DND-41 (cell line): ENCODE measurements around the gene DZIP3.

Experiments used
- ATAC-seq: fragments of 200-7000 bp; cut with Tn5 transposase; 3 replicates; pipeline ENCODE4 v1.9.1; 2021; ENCODE audit warnings: low read depth; ENCODE audit not compliant: insufficient read depth
- DNase-seq: peaks from one replicate; pipeline ENCODE4 v3.0.0-alpha.2; 2020
- H2AFZ ChIP-seq: 2 replicates; pipeline ENCODE4 v1.6.0; 2012; ENCODE audit warnings: low read depth, low read length
- H3K27ac ChIP-seq: 2 replicates; pipeline ENCODE4 v1.5.1; 2012; ENCODE audit warnings: low read length, inconsistent platforms
- H3K27me3 ChIP-seq: fragments of 200-600 bp; sonication (generic); 2 replicates; pipeline ENCODE4 v1.6.0; 2012; ENCODE audit warnings: low read length, mild to moderate bottlenecking, inconsistent platforms; ENCODE audit not compliant: insufficient read depth, poor library complexity
- H3K36me3 ChIP-seq: 2 replicates; pipeline ENCODE4 v1.5.1; 2012; ENCODE audit warnings: low read length, inconsistent platforms; ENCODE audit not compliant: insufficient read depth
- H3K4me1 ChIP-seq: 2 replicates; pipeline ENCODE4 v1.5.1; 2012; ENCODE audit warnings: mild to moderate bottlenecking, low read length; ENCODE audit not compliant: insufficient read depth
- H3K4me2 ChIP-seq: 2 replicates; pipeline ENCODE4 v1.6.0; 2012; ENCODE audit warnings: mild to moderate bottlenecking, moderate library complexity, low read length, inconsistent platforms; ENCODE audit not compliant: insufficient read depth
- H3K4me3 ChIP-seq, 2 experiments: fragments of 200-600 bp in 1 of 2; shearing (Covaris generic) in 1 of 2; 2 replicates each; pipeline ENCODE4 v1.5.1; 2012 to 2016; ENCODE audit warnings: inconsistent platforms in 2 of 2, low read length in 2 of 2, mild to moderate bottlenecking in 2 of 2, low read depth in 1 of 2, moderate library complexity in 1 of 2
- H3K79me2 ChIP-seq: 2 replicates; pipeline ENCODE4 v1.6.0; 2012; ENCODE audit warnings: low read length, inconsistent platforms; ENCODE audit not compliant: insufficient read depth
- H3K9ac ChIP-seq: 2 replicates; pipeline ENCODE4 v1.6.0; 2012; ENCODE audit warnings: low read depth, mild to moderate bottlenecking, inconsistent platforms, low read length, moderate library complexity
- H3K9me3 ChIP-seq: 2 replicates; pipeline ENCODE4 v1.5.1; 2012; ENCODE audit warnings: low read length, moderate library complexity, mild to moderate bottlenecking, inconsistent platforms; ENCODE audit not compliant: insufficient read depth, severe bottlenecking
- H4K20me1 ChIP-seq: 2 replicates; pipeline ENCODE4 v1.6.0; 2012; ENCODE audit warnings: low read length; ENCODE audit not compliant: insufficient read depth
- CTCF ChIP-seq: IDR thresholded peaks from 2 replicates; pipeline ENCODE4 v1.5.1; 2012; ENCODE audit warnings: borderline replicate concordance, low read length, moderate library complexity, mild to moderate bottlenecking; ENCODE audit not compliant: poor library complexity, severe bottlenecking; ENCODE audit errors: extremely low read depth
- EZH2 ChIP-seq: IDR thresholded peaks from 3 replicates; pipeline ENCODE4 v1.6.1; 2012; ENCODE audit warnings: borderline replicate concordance, low read depth, mild to moderate bottlenecking, moderate library complexity, low read length, inconsistent platforms; ENCODE audit not compliant: severe bottlenecking

The DZIP3 gene

GRCh38 chr3:108569336-108569735 lies 20.2 kb upstream of the DZIP3 start:
- H3K4me3 ChIP-seq, result no peak overlapping the region
- H3K27me3 ChIP-seq, result no peaks in the 10 kb centered on the region
- H3K4me2 ChIP-seq, result no peak overlapping the region
- H3K36me3 ChIP-seq, result peaks cover 77% of the 10 kb centered on the region
- H3K9ac ChIP-seq, result no peak overlapping the region
- H3K79me2 ChIP-seq, result no peaks in the 10 kb centered on the region
- H3K27ac ChIP-seq, result no peak overlapping the region
- DNase-seq (no peak), ATAC-seq (no peak)
- no peaks in the 10 kb centered on the region for H3K9me3 ChIP-seq
- no peaks in the 10 kb centered on the region for H3K4me1 ChIP-seq
- H4K20me1 ChIP-seq, result no peaks in the 10 kb centered on the region
- H2AFZ ChIP-seq, result no peak overlapping the region
- no peak for TF ChIP-seq EZH2
- no peak for TF ChIP-seq CTCF

DNA sequence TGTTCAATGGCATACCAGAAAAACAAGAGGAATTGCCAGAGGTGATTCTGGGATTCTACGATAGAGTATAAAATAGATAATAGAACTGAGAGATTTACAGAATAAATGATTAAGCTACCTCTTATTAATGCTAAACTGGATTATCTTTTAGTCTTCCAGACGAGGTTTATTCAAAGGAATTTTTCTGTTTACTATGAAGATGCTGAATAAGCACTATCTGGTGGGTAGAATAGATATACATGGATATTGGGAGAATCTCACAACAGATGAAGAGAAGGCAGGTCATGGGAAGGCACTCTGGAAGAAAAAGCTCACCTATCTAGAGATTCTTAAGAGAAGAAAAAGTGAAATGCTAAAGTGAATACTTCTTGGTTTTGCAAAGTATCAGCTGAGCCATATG lies 11.5 kb upstream of the DZIP3 start:
- no peaks in the 10 kb centered on the region for H3K9me3 ChIP-seq
- H3K27ac ChIP-seq, result no peak overlapping the region
- no peak overlapping the region for H3K4me2 ChIP-seq
- ATAC-seq (no peak), DNase-seq (no peak)
- H3K9ac ChIP-seq, result no peak overlapping the region
- no peaks in the 10 kb centered on the region for H3K27me3 ChIP-seq
- H2AFZ ChIP-seq, result no peak overlapping the region
- no peak for TF ChIP-seq CTCF
- TF ChIP-seq EZH2, result no peak
- no peak overlapping the region for H3K4me3 ChIP-seq
- H4K20me1 ChIP-seq, result no peaks in the 10 kb centered on the region
- H3K36me3 ChIP-seq, result peaks cover 92% of the 10 kb centered on the region
- no peaks in the 10 kb centered on the region for H3K4me1 ChIP-seq
- H3K79me2 ChIP-seq, result peaks cover 14% of the 10 kb centered on the region; the same call in 1 of the 2 replicates

- Histone ChIP-seq H3K27me3 (no peaks in the 10 kb centered on the region), H3K4me2 (peak overlapping the region; percentile 88), H4K20me1 (peaks cover 13% of the 10 kb centered on the region; the same call in 1 of the 2 replicates), H3K9ac (peak overlapping the region; percentile 89), H3K27ac (peak overlapping the region; percentile 83), H3K9me3 (no peaks in the 10 kb centered on the region), H3K79me2 (peaks cover 79% of the 10 kb centered on the region), H3K36me3 (peaks cover 25% of the 10 kb centered on the region), H2AFZ (peak overlapping the region; percentile 97), H3K4me1 (peaks cover 46% of the 10 kb centered on the region), H3K4me3 (peak overlapping the region; percentile 73 to 95)
- DNase-seq, result no peak
- no peak for TF ChIP-seq EZH2
- TF ChIP-seq CTCF, result no peak
- no peak for ATAC-seq
These were observed 921 bp upstream of the DZIP3 start for GRCh38 chr3:108588601-108589000.

GRCh38 chr3:108589998-108590323 lies 439 bp downstream of the DZIP3 start:
- Histone ChIP-seq H3K79me2 (peaks cover 66% of the 10 kb centered on the region), H2AFZ (peak overlapping the region; percentile 97)
- TF ChIP-seq EZH2, result no peak
- no peak for TF ChIP-seq CTCF

More at GRCh38 chr3:108589998-108590323, 439 bp downstream of the DZIP3 start:
- peak overlapping the region; percentile 83 for H3K27ac ChIP-seq
- H3K4me1 ChIP-seq, result peaks cover 45% of the 10 kb centered on the region
- no peaks in the 10 kb centered on the region for H3K9me3 ChIP-seq
- no peaks in the 10 kb centered on the region for H3K27me3 ChIP-seq
- H4K20me1 ChIP-seq, result peaks cover 13% of the 10 kb centered on the region; the same call in 1 of the 2 replicates
- peak overlapping the region; percentile 88 for H3K4me2 ChIP-seq
- peak overlapping the region; percentile 73 to 95 for H3K4me3 ChIP-seq
- ATAC-seq, result no peak
- no peak for DNase-seq
- H3K36me3 ChIP-seq, result peaks cover 12% of the 10 kb centered on the region
- H3K9ac ChIP-seq, result peak overlapping the region; percentile 89
